GM19043 (cell line): ENCODE data around the gene RMND5B.
"Not testable (repeated sequence)": the region's sequence is repeated elsewhere in the genome, so short reads cannot be mapped to it uniquely, and the experiment has no call there.

Experiments used
- ATAC-seq: cut with Tn5 transposase; IDR thresholded peaks from one replicate; pipeline ENCODE4 v1.9.1; 2021; ENCODE audit warnings: low read depth; ENCODE audit not compliant: unreplicated experiment

The RMND5B gene

GRCh38 chr5:178127300-178128009 is 3.4 kb upstream of the RMND5B start:
- ATAC-seq: not testable (repeated sequence)

DNA sequence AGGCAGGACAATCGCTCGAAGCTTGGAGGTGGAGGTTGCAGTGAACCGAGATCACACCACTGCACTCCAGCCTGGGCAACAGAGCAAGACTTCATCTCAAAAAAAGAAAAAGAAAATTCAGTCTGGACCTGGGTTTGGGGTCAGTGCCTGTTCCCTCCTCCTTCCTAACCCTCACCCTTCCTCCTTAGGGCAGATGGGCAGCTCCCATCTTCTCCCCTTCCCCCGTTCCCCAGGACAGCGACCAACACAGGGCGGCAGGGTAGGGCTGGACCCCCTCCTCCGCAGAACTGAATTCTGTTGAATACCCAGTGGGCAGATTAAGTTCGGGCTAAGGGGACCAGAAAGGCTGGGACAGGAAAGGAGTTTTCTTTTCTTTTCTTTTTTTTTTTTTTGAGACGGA is 1.5 kb upstream of the RMND5B start:
- no peak for ATAC-seq

DNA sequence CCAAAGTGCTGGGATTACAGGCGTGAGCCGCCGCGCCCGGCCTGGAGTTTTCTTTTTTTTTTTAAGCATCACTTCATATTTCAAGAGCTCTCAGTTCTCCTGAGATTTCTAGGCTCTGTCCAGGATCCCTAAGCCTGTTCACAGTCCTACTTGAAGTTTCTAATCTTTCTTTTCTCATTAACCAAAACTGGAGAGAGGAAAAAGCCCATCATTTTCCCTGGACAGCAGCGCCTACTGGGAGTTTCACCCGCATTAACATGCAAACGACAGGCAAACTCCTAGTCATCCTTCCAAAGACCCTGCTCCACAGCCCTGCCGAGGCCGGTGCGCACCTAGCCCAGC is 609 bp upstream of the RMND5B start:
- ATAC-seq: not testable (repeated sequence)

DNA sequence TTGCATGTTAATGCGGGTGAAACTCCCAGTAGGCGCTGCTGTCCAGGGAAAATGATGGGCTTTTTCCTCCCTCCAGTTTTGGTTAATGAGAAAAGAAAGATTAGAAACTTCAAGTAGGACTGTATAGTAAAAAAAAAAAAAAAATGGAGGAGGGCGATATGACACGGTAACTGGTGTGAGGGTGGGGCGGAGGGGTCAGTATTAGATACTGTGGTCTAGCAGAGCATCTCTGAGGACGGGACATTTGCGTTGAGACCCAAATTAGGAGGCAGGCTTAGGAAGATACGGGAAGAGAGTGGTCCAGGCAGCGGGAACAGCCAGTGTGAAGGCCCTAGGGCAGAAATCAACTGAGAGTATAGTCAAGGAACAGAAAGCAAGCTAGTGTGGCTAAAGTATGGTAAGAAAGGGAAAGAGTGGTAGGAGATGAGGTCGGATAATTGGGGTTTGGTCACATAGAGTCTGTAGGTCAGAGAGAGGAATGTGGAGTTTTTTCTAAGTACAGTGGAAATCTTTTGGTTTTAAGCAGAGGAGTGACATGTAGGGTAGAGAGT is 707 bp downstream of the RMND5B start:
- no peak for ATAC-seq

- ATAC-seq: no peak
Observed at GRCh38 chr5:178136990-178137389, 6.2 kb downstream of the RMND5B start.

DNA sequence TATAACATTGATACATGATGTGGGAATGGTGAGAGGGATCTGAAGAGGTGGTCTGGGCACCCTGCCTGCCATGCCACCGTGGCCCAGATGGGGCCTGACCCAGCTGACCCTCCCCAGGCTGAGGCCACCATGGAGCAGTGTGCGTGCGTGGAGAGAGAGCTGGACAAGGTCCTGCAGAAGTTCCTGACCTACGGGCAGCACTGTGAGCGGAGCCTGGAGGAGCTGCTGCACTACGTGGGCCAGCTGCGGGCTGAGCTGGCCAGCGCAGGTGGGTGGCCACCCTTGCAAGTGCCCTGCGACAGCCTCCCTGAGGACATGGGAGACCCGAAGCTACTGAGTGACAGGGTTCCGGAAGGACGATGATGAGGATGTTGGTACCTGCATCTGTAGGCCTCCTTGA is 7.2 kb downstream of the RMND5B start:
- ATAC-seq: no peak

GRCh38 chr5:178141550-178141949 is 10.7 kb downstream of the RMND5B start:
- no peak for ATAC-seq

GRCh38 chr5:178142642-178143041 is 11.8 kb downstream of the RMND5B start:
- no peak for ATAC-seq

DNA sequence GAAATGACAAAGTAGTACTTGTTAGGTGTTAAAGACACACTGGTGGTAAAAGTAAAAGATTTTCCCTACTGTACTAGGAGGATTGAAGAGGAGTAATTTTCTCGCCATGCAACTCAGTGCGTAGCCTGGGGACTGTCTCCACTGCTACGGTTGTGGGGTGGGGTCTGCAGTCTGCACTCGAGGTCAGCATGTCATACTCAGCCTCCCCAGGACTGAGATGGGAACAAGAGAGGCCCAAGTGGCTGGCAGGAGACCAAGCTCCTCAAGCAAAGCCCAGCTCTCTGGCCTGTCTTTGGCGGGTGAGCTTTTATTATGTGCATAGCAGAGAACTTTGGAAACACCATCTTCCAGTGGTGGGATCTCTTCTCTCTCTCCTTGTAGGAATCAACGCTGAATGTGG is 12.4 kb downstream of the RMND5B start:
- no peak for ATAC-seq

DNA sequence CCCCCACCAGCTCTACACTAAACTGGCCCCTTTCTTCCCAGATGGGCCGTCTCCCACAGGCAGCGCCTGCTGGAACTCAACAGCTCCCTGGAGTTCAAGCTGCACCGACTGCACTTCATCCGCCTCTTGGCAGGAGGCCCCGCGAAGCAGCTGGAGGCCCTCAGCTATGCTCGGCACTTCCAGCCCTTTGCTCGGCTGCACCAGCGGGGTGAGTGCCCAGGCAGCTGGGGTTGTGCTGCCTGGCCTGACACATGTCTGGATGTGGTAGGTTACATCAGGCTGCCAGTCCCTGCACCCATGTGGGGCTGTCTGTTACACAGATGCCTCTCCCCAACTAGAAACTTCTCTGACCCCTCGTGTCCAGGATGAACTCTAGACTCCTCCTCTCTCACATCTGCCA is 13.1 kb downstream of the RMND5B start:
- no peak for ATAC-seq

DNA sequence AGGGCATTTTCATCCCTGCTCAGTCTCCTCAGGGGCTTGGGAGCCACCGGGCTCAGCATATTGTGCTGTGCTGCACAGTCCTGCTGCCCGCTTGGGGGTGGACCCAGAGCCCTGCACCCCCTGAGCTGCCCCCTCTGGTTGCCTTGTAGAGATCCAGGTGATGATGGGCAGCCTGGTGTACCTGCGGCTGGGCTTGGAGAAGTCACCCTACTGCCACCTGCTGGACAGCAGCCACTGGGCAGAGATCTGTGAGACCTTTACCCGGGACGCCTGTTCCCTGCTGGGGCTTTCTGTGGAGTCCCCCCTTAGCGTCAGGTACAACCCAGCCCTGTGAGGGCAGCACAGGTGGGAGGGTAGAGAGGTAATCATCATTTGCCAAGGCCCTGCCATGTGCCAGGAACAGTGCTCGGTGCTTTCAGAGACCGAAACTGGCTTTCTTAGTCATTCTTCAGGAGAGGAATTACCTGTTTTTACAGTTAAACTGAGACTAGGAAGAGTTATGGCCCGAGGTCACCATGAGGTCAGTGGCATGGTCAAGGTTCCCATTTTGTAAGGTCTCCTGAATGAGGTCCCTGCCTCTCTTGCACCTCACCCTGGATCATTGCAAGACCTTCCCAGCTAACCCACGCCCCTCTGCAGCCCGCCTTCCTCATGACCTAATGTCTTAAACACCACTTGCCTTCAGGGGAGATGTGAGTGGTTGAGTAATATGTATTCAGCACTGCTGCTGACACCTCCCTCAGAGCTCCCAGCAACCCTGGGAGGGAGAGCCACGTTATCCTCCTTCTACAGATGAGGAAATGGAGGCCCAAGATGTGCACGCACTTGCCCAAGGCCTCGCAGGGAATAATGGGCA is 15.4 kb downstream of the RMND5B start:
- peak; percentile 70 for ATAC-seq

DNA sequence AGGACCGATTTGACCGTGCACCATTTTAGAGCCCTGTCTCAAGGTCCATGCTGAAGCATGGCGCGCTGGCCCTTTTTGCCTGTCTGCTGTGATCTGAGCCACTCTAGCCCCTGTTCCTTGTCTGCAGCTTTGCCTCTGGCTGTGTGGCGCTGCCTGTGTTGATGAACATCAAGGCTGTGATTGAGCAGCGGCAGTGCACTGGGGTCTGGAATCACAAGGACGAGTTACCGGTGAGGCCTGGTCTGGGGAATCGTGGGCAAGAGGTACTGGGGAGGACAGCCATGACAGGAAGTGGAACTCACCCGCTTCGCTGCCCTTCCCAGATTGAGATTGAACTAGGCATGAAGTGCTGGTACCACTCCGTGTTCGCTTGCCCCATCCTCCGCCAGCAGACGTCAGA is 16.6 kb downstream of the RMND5B start:
- ATAC-seq: no peak

- no peak for ATAC-seq
Observed at GRCh38 chr5:178149199-178149932, 18.6 kb downstream of the RMND5B start.

GRCh38 chr5:178150977-178151734 is 20.3 kb downstream of the RMND5B start:
- ATAC-seq: no peak

DNA sequence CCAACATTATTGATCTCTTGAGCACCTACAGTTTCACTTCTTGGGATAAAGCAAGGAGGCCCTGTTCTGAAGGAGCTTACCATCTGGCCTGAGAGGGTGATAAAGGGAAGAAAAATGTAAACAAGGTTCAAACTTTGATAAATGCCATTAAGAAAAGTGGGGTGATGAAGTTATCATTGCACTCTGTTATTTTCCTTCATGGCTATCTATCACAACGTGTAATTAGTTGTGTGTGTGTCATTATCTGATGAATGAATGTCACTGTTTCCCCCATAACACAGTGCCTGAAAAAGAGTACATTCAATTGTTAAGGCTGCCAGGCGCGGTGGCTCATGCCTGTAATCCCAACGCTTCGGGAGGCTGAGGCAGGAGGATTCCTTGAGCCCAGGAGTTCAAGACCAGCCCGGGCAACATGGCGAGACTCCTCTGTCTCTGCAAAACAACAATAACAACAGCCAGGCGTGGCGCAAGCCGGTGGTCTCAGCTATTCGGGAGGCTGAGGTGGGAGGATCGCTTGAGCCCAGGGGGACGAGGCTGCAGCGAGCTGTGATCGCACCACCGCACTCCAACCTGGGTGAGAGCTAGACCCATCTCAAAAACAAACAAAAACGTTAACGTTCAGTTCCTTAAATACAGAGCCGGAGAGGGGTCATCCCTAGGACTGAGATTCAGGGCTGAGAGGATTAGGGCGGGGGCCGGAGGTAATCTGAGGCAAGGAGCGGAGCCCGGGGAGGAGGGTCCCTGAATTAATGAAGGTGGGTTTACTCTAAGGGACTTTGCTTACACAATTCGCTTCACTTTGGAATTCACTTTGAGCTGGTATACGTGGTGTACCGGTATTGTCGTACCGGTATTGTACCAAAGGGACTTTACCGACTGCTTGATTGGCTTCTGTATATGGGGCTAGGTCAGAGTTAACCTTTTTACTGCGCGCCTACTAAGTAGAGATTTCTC is 22.0 kb downstream of the RMND5B start:
- no peak for ATAC-seq

- ATAC-seq: peak; percentile 100
Observed at GRCh38 chr5:178153530-178154340, 22.9 kb downstream of the RMND5B start, which contains the start of gene NHP2. TSS of gene NHP2 (minus strand) at chr5:178153885. CDS start at chr5:178153817, 68 bp downstream.

DNA sequence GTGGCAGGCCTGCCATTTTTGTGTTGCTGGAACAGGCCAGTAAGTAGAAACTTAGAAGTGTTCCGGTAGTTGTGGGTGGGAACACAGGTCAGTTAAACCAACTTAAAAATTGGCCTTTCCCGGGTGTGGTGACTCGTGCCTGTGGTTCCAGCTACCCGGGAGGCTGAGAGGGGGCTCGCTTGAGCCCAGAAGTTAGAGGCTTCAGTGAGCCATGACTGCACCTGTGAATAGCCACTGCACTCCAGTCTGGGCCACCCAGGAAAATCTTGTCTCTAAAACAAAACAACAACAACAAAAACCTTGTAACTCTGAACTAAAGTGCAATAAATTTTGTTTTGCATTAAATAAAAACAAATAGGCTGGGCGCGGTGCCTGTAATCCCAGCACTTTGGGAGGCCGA is 24.3 kb downstream of the RMND5B start:
- no peak for ATAC-seq

GRCh38 chr5:178160176-178160575 is 29.4 kb downstream of the RMND5B start:
- no peak for ATAC-seq
